IPS DF 19.7 (cell line): ENCODE results near the gene CCDC110.
"Not testable (repeated sequence)": the region's sequence is repeated elsewhere in the genome, so short reads cannot be mapped to it uniquely, and the experiment has no call there.

Experiments
- DNase-seq: peaks from one replicate; pipeline ENCODE4 v3.0.0-alpha.2; 2013; ENCODE audit warnings: low read depth, low spot score

The CCDC110 gene

DNA sequence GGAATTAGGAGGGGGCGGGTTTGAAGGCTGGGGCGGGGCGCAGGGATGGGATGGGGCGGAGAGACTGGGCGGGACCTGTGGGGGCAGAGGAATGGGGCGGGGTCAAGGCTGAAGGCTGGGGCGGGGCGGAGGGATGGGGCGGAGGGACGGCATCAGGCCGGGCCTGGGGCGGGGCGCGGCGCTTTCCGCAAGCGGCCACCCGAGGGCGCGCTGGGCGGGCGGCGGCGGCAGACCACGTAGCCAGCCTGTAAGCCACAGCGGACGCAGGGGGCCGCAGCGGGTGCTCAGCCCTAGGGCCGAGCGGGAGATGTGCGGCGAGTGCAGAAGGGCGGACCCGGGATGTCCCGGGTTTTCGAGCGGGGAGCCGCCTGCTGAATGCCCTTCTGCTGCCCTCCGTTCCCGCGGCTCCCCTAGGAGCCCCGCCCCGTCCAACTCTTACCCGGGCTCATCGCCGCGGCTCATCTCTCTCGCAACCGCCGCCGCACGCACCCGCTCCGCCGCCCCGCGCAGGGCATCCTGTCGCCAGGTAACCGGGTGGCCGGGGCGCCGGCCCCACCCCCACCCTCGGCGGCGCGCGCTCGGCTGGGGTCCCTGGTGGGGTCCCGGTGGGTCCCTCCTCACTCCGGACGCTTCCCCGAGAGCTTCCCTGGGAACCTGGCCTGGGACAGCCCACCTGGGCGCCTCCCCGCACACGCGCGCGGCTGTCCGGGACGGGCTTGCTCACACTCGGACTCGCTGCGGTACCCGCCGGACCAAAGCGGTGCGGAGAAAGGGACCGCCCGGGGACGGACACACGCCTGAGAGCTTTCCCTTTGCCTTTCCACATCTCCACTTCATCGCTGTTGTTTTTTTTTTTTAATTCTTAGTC, at the start of gene CCDC110:
TSS of gene CCDC110 (minus strand) at position 499 of the 868 bp plus-strand sequence. CDS start at position 449, 50 bp downstream.
- no peak for DNase-seq

- DNase-seq, result no peak
These were observed 48.6 kb upstream of the CCDC110 start for GRCh38 chr4:185520119-185520518.

DNA sequence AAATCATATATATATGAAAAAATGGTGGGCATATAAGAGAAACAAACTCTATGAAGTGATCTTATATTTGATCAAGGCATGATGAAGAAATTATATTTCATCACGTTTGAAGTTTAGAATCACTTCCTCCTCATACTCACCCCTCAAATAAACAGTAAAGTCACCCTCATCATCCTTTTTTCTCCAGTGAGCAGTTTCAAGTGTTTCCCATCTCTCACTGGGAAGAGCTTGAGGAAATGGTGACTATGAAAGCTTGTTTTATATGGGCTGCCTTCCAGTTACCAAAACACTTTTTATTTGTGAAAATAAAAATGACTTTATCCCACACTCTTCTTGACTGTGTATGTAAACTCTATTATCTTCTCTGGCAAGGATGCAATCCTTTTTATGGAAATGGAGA, 47.0 kb upstream of the CCDC110 start:
- no peak for DNase-seq

DNA sequence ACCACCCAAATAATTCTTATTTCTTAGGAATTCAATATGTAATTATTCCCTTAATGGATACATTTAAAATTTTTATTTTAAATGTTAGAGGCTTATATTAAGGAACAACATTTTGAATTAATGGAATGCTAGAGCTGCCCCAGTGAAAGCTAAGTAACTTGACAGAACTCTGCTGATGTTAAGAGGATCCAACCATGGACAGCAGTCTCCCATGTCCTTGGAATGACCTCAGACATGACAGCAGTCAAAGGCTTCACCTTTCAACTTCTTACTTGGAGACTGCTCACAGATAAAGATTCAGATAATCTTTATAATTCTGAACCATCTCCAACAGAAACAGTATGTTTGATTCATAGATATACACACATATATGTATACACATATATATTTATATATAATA, 46.5 kb upstream of the CCDC110 start:
- no peak for DNase-seq

GRCh38 chr4:185515248-185515647, 43.7 kb upstream of the CCDC110 start:
- DNase-seq, result no peak

DNA sequence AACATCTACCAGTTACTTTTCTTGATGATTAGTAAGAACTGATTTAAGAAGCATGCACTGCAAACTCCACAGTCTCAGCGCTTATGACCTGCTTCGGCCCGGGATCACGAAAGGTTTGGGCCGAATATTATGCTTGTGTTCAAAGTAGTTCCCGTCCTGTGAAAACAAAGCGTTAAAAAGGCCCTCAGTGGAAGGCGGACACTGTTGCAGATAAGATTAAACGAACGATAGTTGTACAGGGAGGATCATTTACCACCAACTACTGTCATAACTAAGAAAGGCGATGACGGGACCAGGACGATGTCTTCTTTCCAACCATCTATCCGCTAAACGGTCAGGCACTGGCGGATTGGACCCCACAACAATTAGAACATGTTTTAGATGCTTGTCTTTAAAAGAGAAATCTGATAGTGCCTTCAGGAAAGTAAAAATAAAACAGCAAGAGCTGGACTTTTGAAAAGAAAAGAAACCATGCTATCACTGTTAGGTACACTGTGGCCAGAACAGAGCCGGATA, 42.7 kb upstream of the CCDC110 start:
- DNase-seq, result no peak

- no peak for DNase-seq
These were observed 42.1 kb upstream of the CCDC110 start for GRCh38 chr4:185513489-185514181.

DNA sequence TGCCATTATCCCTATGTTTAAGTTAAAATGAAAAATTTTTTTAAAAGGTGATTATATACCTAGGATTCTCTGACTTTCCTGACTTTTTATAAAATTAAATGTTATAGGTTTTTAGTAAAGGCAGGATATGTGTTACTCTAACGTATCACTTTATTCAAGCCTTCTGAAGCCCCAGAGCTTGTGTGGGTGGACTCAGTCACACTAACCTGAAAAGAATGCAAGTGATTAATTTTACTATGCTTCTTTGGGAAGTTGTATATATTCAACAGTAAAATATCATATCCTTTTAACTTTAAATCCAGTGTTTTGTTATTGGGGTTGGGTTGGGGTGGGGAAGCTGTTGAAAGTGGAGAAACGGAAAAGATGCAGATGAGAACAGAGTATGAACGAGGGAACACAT, 41.0 kb upstream of the CCDC110 start:
- no peak for DNase-seq

GRCh38 chr4:185511243-185511642, 39.7 kb upstream of the CCDC110 start:
- not testable (repeated sequence) for DNase-seq

DNA sequence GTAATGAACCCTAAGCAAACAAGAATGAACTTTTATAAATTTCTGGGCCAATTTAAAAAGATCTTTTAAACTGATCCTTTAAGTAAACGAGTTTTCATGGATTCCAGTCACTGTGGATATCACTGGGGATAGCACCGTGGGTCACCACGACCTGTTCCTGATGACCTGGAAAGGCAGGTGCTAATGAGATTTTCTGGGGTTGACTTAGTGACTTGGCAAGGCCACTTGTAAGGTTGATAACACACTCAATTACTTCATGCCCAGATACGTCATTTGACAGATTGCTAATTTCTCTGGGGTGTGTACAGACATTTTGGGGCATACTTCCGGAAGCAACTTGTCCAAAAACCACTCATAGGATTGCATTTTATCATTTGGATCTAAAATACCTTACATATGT, 39.3 kb upstream of the CCDC110 start:
- no peak for DNase-seq

- no peak for DNase-seq
These were observed 36.6 kb upstream of the CCDC110 start for GRCh38 chr4:185508181-185508580.

DNA sequence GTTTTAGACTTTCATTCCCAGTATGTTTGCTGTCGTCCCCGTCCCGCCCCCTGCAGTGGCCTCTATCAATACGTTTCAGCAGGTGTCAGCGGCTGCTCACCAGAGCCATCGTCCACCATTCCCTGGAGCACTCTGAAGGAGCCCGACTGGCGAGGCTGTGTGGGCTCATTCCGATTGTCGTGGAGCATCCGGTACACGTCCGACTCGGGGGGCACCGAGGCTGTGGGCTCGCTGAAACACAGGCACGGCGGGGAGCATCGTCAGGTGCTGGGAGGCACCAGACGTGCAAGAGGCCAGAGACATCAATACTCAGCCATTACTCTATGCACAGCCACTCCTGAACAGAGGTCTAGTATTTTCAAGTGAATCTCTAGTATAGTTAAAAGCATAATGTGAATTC, 34.9 kb upstream of the CCDC110 start:
- DNase-seq, result no peak

- DNase-seq, result no peak
These were observed 32.8 kb upstream of the CCDC110 start for GRCh38 chr4:185504098-185505047.

DNA sequence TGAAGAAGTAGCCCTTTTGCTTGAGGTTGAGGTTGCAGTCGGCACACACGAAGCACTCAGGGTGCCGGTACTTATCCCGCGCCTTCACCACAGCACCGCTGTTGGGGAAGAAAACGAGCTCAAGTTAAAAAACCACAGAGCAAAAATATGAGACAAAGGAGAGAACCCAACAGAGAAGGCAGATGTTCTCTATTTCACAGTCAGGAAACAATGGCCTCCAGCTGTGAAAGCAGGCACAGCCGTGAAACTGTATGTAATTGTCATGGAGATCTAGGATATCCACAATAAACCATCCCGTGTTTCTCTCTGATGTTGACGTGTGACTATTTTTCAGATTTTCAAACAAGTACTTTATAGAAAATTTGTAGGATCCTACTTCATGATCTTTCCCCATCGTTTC, 30.9 kb upstream of the CCDC110 start:
- no peak for DNase-seq

DNA sequence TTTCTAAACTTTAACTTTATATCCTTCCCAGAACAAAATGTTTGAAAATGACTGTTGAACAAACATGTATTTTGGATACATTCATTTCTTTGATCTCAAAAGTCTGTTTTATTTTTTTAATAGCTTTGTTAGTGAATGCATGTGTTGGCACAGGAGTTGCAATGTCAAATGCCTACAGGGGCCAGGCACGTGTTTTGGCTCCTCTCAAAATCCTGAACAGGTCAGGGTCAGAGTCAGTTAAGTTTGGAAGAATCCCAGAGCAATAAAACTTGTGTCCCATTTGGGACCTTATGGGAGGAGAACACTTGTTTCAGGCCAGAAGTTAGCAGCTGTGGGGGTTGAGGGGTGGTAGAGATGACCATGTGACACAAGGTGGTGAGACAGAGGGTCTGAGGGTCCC, 29.0 kb upstream of the CCDC110 start:
- no peak for DNase-seq

- DNase-seq, result no peak
These were observed 28.5 kb upstream of the CCDC110 start for GRCh38 chr4:185500035-185500434.

GRCh38 chr4:185488650-185489049, 17.1 kb upstream of the CCDC110 start:
- DNase-seq, result no peak

- no peak for DNase-seq
These were observed 9.9 kb upstream of the CCDC110 start for GRCh38 chr4:185481401-185481800.

DNA sequence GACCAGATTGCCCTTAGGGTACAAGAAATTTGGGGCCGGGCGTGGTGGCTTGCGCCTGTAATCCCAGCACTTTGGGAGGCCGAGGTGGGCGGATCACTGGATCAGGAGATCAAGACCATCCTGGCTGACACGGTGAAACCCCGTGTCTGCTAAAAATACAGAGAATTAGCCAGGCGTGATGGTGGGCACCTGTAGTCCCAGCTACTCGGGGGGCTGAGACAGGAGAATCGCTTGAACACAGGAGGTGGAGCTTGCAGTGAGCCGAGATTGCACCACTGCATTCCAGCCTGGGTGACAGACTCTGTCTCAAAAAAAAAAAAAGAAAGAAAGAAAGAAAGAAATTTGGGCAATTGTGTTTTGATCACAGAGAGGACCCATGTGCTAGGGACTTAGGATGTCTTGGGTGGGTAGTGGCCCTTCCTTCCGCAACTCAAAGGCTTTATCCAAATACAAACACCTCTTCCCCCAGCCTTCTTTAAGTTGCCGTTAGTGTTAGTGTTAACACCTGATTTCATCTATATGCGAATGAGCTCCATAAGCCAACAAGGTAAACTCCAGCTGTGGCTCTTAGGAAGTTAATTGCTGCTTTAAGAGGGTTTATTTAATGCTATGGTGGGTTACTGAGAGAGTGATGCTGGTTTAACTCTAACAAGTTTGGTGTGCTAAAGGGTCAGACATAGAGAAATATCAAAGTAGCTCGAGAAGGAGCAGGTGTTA, 8.6 kb upstream of the CCDC110 start:
- no peak for DNase-seq

DNA sequence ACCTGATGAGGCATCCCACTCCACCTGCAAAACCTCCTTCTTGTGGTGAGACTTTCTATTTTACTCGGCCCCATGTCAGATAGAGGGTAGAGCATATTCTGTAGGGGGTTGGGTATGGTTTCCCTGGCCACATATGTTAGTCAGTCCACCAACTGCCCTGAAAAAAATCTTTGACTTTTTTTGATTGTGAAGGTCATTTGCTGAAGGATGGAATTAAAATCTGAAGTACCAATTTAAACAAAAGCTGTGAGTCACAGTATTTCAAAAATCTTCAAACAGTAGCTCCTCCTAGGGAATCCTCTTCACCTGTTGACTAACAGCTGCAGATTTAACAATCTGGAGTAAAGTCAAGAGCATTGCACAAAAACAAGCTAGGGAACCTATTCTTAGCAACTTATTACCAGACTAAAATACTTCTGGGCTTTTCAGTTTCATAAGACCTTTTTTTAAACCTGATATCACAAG, 8.0 kb upstream of the CCDC110 start:
- no peak for DNase-seq

DNA sequence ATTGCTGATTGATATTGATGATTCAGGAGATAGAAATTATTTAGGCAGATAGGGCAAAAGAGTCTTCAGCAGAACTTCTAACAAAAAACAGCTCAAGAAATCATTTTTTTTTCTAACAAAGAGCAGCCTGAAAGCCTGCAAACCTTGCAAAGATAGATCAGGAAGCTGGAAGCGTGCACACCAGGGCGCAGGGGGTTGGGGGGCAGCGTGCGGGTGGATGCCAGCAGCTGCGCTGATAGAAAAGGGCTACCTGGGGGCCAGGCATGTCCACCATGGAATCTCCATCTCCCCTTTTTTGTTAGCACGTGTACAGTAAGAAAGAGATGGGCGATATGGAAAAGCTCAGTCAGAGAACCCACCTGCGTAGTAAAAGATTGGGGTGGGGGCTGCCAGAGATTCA, 1.7 kb upstream of the CCDC110 start:
- DNase-seq, result no peak
